Peyer's patch (tissue), 4 donors: ENCODE measurements around the gene NUAK1.

ENCODE experiments used
- POLR2A ChIP-seq, 2 donors: fragments of 450-650 bp; IDR thresholded peaks; one replicate each; pipeline ENCODE4 v1.5.1; 2017; ENCODE audit warnings: antibody characterized with exemption in 2 of 2, mild to moderate bottlenecking in 2 of 2, moderate library complexity in 2 of 2
- TF ChIP-seq, protein P1 (sequence below), 6 experiments: fragments of 450-650 bp in 4 of 6; fragments of 200-600 bp in 2 of 6; sonication (generic) in 1 of 6; IDR thresholded peaks; one replicate each; pipeline ENCODE4 v1.5.1; 2017 to 2019; ENCODE audit warnings: antibody characterized with exemption in 6 of 6, mild to moderate bottlenecking in 3 of 6, moderate library complexity in 1 of 6

DNA sequence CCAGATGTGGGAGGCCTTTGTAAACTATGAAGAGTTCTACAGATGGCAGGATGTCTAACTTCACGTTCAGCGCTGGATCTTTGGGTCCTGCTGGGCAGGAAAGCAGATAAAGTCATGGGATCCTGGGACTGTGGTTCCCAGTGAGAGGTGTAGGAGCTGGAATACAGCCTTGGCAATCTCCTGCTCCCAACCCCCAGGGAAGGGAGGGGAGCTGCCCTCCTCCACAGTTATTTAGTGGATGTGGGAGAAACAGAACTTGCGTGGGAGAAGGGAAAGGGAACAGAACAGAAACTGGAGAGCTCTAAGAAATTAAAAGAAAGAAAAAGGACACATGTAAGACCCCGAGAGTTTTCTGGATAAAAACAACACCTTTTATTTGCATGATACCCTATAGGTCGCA lies 37.0 kb downstream of the NUAK1 start:
- TF ChIP-seq, protein P1, sequence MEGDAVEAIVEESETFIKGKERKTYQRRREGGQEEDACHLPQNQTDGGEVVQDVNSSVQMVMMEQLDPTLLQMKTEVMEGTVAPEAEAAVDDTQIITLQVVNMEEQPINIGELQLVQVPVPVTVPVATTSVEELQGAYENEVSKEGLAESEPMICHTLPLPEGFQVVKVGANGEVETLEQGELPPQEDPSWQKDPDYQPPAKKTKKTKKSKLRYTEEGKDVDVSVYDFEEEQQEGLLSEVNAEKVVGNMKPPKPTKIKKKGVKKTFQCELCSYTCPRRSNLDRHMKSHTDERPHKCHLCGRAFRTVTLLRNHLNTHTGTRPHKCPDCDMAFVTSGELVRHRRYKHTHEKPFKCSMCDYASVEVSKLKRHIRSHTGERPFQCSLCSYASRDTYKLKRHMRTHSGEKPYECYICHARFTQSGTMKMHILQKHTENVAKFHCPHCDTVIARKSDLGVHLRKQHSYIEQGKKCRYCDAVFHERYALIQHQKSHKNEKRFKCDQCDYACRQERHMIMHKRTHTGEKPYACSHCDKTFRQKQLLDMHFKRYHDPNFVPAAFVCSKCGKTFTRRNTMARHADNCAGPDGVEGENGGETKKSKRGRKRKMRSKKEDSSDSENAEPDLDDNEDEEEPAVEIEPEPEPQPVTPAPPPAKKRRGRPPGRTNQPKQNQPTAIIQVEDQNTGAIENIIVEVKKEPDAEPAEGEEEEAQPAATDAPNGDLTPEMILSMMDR (IDR thresholded peaks at IDR 0.05): no peak
- no peak for TF ChIP-seq POLR2A (IDR thresholded peaks at IDR 0.05)
